NCI-H2107 treated with DMSO at 0.1 percent for 48 hours (cell line): ENCODE data around the gene SLC22A6.

Experiments used
- DNase-seq: peaks from one replicate; lab custom pipeline; 2025; ENCODE audit not compliant: unreplicated experiment; lab: John Stamatoyannopoulos, UW

The SLC22A6 gene

GRCh38 chr11:62933285-62933684, 51.5 kb downstream of the SLC22A6 start:
- no peak for DNase-seq

DNA sequence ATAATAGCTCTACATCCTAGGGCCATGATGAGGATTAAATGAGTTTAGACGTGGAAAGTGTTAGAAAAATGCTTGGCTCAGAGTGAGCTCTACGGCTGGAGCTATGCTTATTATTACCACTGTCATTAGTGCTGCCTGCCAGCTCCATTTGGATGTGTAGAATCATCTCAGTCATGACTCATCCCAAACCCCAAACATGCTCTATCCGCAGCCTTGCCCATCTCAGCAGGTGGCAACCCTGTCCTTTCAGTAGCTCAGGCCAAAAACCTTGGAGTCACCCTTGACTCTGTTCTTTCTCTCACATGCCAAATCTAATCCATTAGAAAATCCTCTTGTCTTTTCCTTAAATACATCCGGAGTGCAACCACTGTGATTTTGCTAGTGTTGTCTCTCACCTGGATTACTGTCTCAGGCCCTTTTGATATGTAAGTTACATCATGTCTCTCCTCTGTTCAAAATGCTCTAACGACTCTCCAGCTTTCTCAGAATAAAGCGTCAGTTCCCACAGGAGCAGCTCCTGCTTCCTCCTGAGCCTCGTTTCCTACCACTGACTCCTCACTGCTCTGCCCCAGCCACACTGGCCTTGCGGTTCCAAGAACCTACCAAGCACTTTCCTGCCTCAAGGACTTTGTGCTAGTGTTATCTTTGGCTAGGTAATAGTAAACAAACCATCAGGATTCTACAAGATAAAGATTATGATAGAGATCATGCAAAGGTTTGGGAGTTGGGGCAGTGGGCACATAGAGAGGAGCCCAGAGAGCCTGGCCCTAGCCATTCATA, 53.1 kb downstream of the SLC22A6 start:
- no peak for DNase-seq

DNA sequence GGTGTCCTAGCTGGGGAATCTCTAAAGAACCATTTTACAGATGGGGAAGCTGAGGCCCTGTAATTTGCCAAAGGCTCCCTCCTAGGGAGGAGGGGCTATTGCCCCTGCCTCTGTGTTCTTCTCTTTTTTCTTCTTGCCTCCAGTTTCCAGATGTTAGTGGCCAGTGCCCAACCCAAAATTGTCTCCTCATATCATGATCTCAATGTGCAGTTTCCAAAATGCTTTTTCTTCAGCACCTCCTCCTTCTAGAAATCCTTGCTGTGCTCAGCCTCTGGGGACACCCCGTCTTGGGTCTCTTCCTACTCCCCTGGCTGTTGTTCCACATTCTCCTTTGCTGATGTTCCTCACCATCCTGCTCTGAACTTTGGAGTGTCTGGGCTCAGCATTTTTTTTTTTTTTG, 54.1 kb downstream of the SLC22A6 start:
- no peak for DNase-seq

DNA sequence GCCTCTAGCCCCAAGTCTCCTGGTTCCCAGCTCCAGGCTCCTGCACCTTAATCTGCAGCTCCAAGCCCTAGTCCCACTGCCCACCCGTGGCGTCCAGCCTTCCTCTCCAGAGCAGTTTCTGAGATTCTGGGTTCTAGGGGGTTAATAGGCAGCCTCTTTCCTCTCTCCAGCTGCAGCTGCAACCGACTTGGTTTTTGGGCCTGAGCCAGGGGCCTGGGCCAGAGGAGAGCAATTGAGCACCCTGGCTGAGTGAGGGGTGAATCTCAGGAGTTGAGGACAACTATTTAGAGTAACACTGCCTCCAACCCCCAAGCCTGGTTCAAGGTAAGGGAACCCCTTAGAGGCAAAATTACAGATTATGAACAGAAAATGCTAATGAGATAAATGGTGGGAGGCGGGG, 54.6 kb downstream of the SLC22A6 start:
- no peak for DNase-seq

- no peak for DNase-seq
These were observed 56.8 kb downstream of the SLC22A6 start for GRCh38 chr11:62928011-62928410.

DNA sequence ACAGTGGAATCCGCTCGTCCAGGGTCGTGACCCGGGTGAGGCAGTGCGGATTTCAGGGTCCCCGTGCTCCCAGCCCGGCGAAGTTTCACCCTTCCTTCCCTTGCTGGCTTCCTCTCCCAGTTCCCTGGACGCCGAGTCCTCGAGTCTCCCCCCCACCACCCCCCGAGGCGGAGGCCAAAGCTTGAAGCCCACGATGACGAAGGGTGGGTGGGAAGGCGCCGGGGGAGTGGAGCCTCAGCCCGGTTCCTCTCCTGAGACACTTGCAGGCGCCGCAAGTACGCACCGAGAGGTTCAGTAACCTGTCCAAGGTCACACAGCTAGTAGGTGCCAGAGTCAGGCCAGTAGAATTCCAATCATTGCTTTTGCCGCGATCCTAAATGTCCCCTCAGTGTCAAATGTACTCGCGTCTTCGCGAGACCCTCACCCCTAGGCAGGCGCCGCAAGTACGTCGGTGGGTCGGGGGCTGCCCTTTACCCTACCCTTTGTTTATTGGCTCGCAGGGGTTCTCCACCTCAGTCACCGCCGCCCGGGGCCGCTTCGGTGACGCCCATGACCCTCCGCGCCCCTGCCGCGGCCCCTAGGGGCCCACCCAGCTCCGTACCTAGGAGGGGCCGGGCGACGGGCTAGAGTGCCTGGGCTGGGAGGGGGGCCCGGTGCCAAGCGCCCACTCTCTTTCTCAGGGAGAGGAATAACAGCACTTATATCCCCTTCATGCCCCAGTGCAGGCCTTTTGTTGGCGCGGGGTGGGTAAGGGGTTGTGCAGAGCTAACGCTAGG, 57.9 kb downstream of the SLC22A6 start:
- no peak for DNase-seq
